Spleen (tissue), 11 donors: Measurements from ENCODE around the gene FOXL3. TPM values are rescaled to one million over a fixed set of nuclear protein-coding genes. Genes with fewer than 3 reads are reported as not detected.

Experiments
- DNase-seq: peaks from one replicate; pipeline ENCODE4 v3.0.0-alpha.2; 2020
- H3K27ac ChIP-seq, 8 donors: fragments of 200-600 bp; sonication (generic) in 7 of 8; 1 replicate in 4 of 8; 2 replicates in 4 of 8; pipeline versions ENCODE4 v1.5.0 to v1.8.0; 2016 to 2021; ENCODE audit warnings: inconsistent platforms in 4 of 8, mild to moderate bottlenecking in 4 of 8, moderate library complexity in 1 of 8
- H3K27me3 ChIP-seq, 7 donors: fragments of 200-600 bp; sonication (generic) in 6 of 7; replicated peaks in 1 of 7; 1 replicate in 4 of 7; 2 replicates in 3 of 7; pipeline versions ENCODE4 v1.5.0 to v1.8.0; 2016 to 2021; ENCODE audit warnings: inconsistent platforms in 3 of 7, mild to moderate bottlenecking in 1 of 7
- H3K36me3 ChIP-seq, 6 donors: fragments of 200-600 bp; sonication (generic) in 5 of 6; 1 replicate in 4 of 6; 2 replicates in 2 of 6; pipeline versions ENCODE4 v1.5.0 to v1.8.0; 2016 to 2021; ENCODE audit warnings: inconsistent platforms in 2 of 6
- H3K4me1 ChIP-seq, 6 donors: fragments of 200-600 bp; sonication (generic) in 5 of 6; 1 replicate in 3 of 6; 2 replicates in 3 of 6; pipeline versions ENCODE4 v1.5.0 to v1.8.0; 2016 to 2021; ENCODE audit warnings: inconsistent platforms in 3 of 6
- H3K4me3 ChIP-seq, 8 donors: fragments of 200-600 bp; sonication (generic) in 7 of 8; 1 replicate in 4 of 8; 2 replicates in 4 of 8; pipeline versions ENCODE4 v1.5.0 to v1.8.0; 2016 to 2021; ENCODE audit warnings: inconsistent platforms in 4 of 8, mild to moderate bottlenecking in 4 of 8, moderate library complexity in 2 of 8
- H3K9me3 ChIP-seq, 8 donors: fragments of 200-600 bp; sonication (generic) in 7 of 8; 1 replicate in 4 of 8; 2 replicates in 4 of 8; pipeline versions ENCODE4 v1.5.0 to v1.8.0; 2016 to 2021; ENCODE audit warnings: inconsistent platforms in 4 of 8
- POLR2A ChIP-seq, 3 donors: fragments of 450-650 bp; IDR thresholded peaks; one replicate each; pipeline ENCODE4 v1.5.1; 2017; ENCODE audit warnings: antibody characterized with exemption in 3 of 3, mild to moderate bottlenecking in 1 of 3
- POLR2AphosphoS5 ChIP-seq, 3 donors: sonication (generic); formaldehyde crosslinking; IDR thresholded peaks; one replicate each; pipeline ENCODE4 v1.5.1; 2017; ENCODE audit warnings: antibody characterized with exemption in 3 of 3
- WGBS, 5 donors: extraction: QIAGEN DNeasy Blood & Tissue Kit in 3 of 5; methylation state at CpG; one replicate each; pipeline versions ENCODE4 v1.1.5 to v1.1.7; 2013 to 2018; 5-methylcytosine and 5-hydroxymethylcytosine counted together
- intact Hi-C: fragments of 100-400 bp; cut with DNase I; formaldehyde crosslinking; loops from one replicate; pipeline ENCODE4 v1.15.0; 2023; ENCODE audit warnings: low total_unique reads
- polyA plus RNA-seq, 3 donors: library from polyadenylated mRNA; stranded (reverse); fragments of 200-250 nt; gene quantifications; one replicate each; pipeline ENCODE4 v1.2.1, GENCODE V29; 2013
- total RNA-seq, 7 donors: library from RNA; depleted of rRNA in 3 of 7; stranded (reverse); fragments of >200 nt in 3 of 7; fragmentation: NEBNext Ultra II Directional in 4 of 7; extraction: Animal tissue kit (Norgen Biotek cat#: 25700) in 4 of 7; gene quantifications; one replicate each; pipeline versions ENCODE4 v1.1.0 to v1.2.1, GENCODE V29; 2016 to 2021
- TF ChIP-seq, protein P1 (sequence below), 11 experiments: fragments of 200-600 bp in 7 of 11; fragments of 450-650 bp in 4 of 11; sonication (generic) in 4 of 11; IDR thresholded peaks in 8 of 11; conservative IDR thresholded peaks in 3 of 11; 1 replicate in 7 of 11; 2 replicates in 4 of 11; pipeline versions ENCODE4 v1.4.0 to v1.8.0; 2016 to 2021; ENCODE audit warnings: antibody characterized with exemption in 11 of 11, inconsistent platforms in 4 of 11, mild to moderate bottlenecking in 1 of 11
- donor health status: healthy with polysubstance abuse.
- donor health status: DM: no; HTN: no; CAD: no; lungs with moderate emphysema.
- donor health status: DM: no; HTN: no; CAD: no.
- donor health status: Bipolar disorder and iron deficiency.
- donor health status: healthy.
- donor health status: DM: no; HTN: no; CAD: no.
- donor health status: DM: yes; HTN: yes; CAD: no.

The FOXL3 gene
- total and polyA plus RNA-seq, 10 donors, result not detected

GRCh38 chr7:327991-328702, 38.2 kb downstream of the FOXL3 start:
- intact Hi-C loops, result no loop called here
- WGBS, 5 donors, result 83 to 88% (median 84%) methylated on average over 22 of the region's 22 CpGs
- DNase-seq, result no peak
- peaks cover 0 to 8% (median 5%) of the 10 kb centered on the region in 8 donors for H3K9me3 ChIP-seq
- no peaks in the 10 kb centered on the region for H3K36me3 ChIP-seq
- no peak overlapping the region for H3K27ac ChIP-seq
- TF ChIP-seq, protein P1, sequence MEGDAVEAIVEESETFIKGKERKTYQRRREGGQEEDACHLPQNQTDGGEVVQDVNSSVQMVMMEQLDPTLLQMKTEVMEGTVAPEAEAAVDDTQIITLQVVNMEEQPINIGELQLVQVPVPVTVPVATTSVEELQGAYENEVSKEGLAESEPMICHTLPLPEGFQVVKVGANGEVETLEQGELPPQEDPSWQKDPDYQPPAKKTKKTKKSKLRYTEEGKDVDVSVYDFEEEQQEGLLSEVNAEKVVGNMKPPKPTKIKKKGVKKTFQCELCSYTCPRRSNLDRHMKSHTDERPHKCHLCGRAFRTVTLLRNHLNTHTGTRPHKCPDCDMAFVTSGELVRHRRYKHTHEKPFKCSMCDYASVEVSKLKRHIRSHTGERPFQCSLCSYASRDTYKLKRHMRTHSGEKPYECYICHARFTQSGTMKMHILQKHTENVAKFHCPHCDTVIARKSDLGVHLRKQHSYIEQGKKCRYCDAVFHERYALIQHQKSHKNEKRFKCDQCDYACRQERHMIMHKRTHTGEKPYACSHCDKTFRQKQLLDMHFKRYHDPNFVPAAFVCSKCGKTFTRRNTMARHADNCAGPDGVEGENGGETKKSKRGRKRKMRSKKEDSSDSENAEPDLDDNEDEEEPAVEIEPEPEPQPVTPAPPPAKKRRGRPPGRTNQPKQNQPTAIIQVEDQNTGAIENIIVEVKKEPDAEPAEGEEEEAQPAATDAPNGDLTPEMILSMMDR (IDR thresholded peaks at IDR 0.05 in 8 of 11, conservative IDR thresholded peaks at IDR 0.05 in 3 of 11), result no peak
- TF ChIP-seq POLR2A (IDR thresholded peaks at IDR 0.05), result no peak
- no peak overlapping the region for H3K4me3 ChIP-seq
- peaks cover 0 to 11% (median 10%) of the 10 kb centered on the region in 6 donors for H3K4me1 ChIP-seq
- H3K27me3 ChIP-seq, result peaks cover 0 to 14% (median 0%) of the 10 kb centered on the region in 7 donors

DNA sequence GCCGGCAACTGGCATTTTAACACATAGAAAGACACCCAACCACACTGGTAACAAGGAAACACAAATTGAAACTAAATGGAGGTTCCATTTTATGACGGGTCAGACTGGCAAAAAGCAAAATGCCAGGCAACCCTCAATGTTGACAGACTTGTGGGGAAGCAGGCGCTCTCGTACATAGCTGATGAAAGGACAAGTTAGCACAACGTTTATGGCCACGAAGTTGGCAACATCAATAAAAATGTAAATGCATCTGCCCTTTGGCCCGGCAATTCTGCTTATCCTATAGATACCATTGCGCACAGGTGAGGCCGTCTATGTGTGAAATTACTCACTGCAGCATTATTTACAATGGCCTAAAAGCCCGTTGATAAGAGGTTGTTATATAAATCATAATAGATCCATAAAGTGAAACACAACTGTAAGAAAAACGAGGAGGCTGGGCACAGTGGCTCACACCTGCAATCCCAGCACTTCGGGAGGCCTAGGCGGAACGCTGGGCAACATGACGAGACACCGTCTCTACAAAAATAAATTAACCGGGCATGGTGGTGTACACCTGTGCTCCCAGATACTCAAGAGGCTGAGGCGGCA, 39.8 kb downstream of the FOXL3 start:
- Histone ChIP-seq H3K9me3 (peaks cover 0 to 8% (median 5%) of the 10 kb centered on the region in 8 donors), H3K36me3 (no peaks in the 10 kb centered on the region), H3K4me1 (peaks cover 0 to 16% (median 13%) of the 10 kb centered on the region in 6 donors), H3K4me3 (no peak overlapping the region), H3K27ac (no peak overlapping the region), H3K27me3 (peaks cover 0 to 16% (median 0%) of the 10 kb centered on the region in 7 donors)
- no peak for DNase-seq
- TF ChIP-seq, protein P1 (IDR thresholded peaks at IDR 0.05 in 8 of 11, conservative IDR thresholded peaks at IDR 0.05 in 3 of 11), result no peak
- intact Hi-C loops, result loop anchor here (5.0 to 10.0 kb wide), 2 partner anchors 188 to 305 kb away; partner anchors contain the start of gene PDGFA
- 85 to 92% (median 86%) methylated on average over 18 of the region's 18 CpGs for WGBS, 5 donors

DNA sequence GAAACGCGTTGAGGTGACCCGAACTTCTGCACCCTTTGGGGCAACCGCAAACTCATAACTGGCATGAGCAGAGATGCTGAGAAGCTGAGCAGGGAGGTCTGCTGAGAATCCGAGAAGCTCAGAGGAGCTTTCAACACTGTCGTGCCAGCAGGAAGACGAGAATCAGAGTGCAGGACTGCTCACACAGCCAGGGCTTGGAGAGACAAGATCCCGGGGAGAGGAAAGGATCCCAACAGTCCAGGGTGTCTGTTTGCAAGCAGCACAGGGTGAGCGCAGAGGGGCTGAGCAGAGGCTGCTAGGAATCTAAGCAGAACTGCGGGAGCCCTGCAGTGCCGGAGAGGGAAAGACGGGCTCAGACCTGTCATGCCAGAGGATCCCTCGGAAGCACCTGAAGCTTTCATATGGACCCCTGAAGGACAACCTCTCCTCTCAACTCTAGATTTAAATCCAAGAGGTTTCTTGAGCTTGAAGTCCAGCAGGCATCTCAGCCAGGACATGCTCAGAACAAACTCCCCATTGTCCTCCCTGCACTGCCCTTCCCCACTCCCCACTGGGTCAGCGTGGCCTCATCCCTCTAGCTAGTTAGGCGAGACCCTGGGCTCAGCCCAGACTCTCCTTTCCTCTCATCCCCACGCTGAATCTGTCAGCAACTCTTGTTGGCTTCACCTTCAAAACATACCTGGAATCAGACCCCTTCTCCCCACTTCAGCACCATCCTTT, 40.7 kb downstream of the FOXL3 start:
- 84 to 98% (median 90%) methylated on average over 16 of the region's 16 CpGs for WGBS, 5 donors
- intact Hi-C loops, result loop anchor here (5.0 to 10.0 kb wide), 2 partner anchors 187 to 304 kb away; partner anchors contain the start of gene PDGFA
- DNase-seq, result no peak
- Histone ChIP-seq H3K4me3 (no peak overlapping the region), H3K27me3 (peaks cover 0 to 16% (median 0%) of the 10 kb centered on the region in 7 donors), H3K9me3 (peaks cover 0 to 8% (median 5%) of the 10 kb centered on the region in 8 donors), H3K4me1 (peaks cover 0 to 16% (median 13%) of the 10 kb centered on the region in 6 donors), H3K27ac (no peak overlapping the region), H3K36me3 (no peaks in the 10 kb centered on the region)
- TF ChIP-seq, protein P1 (IDR thresholded peaks at IDR 0.05 in 8 of 11, conservative IDR thresholded peaks at IDR 0.05 in 3 of 11), result no peak
- TF ChIP-seq POLR2AphosphoS5 (IDR thresholded peaks at IDR 0.05) (no peak), POLR2A (IDR thresholded peaks at IDR 0.05) (no peak)
